ENCODE measurements around the gene AP2M1.

GRCh38 chr3:184186184-184186901 lies 11.7 kb downstream of the AP2M1 start, which contains the start of gene ABCF3:
- TF ChIP-seq CTCF (IDR thresholded peaks at IDR 0.05) (no peak), POLR2AphosphoS5 (IDR thresholded peaks at IDR 0.05) (peak; percentile 68 to 95)

All from esophagus muscularis mucosa (tissue), 3 donors.